ENCODE measurements around the gene MTHFR.

MTHFR gene

DNA sequence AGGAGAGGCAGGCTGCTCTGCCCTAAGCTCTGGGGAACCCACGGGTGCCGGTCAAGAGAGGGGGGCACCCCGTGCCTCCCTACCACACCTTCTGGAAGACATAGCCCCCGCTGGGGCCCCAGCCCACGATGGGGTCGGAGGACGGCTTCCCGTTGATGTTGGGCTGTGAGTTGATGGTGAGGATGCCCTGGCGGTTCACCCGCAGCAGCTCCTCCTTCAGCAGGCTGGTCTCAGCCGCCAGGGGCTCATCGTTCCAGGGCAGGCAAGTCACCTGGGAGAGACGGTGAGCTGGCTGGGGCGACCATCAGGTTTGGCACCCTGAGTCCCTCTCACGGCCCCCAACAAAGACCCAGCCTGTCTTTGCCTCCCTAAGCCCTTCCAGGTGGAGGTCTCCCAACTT is 11.9 kb downstream of the MTHFR start:
- H2AK5ac ChIP-seq (ENCODE audit: low read length): no peak overlapping the region
- no peak for DNase-seq
- WGBS (ENCODE audit: extremely low coverage, insufficient coverage, insufficient read length): no CpG with 5 or more reads among the region's 15 CpGs
- no peak overlapping the region for H3K27ac ChIP-seq (ENCODE audit: low read depth, low read length)
- H4K12ac ChIP-seq (ENCODE audit: low read depth, low read length): no peak overlapping the region
- H3K4me1 ChIP-seq (ENCODE audit: control insufficient read depth in 1 of 2, insufficient read depth in 2 of 2, low read length in 2 of 2): peaks cover 11 to 16% of the 10 kb centered on the region in 2 experiments
- no peak overlapping the region for H3K23ac ChIP-seq (ENCODE audit: low read length)
- no peaks in the 10 kb centered on the region for H3K27me3 ChIP-seq (ENCODE audit: insufficient read depth, low read length)
- no peak overlapping the region for H2AFZ ChIP-seq (ENCODE audit: insufficient read depth, low read length, poor library complexity)
- no peak overlapping the region for H2BK12ac ChIP-seq (ENCODE audit: low read length)
- H3K36me3 ChIP-seq (ENCODE audit: control insufficient read depth in 1 of 2, insufficient read depth in 2 of 2, low read length in 2 of 2): peaks cover 36 to 40% of the 10 kb centered on the region in 2 experiments
- no peak overlapping the region for H3K18ac ChIP-seq (ENCODE audit: low read length)
- H3K4me3 ChIP-seq (ENCODE audit: low read depth, low read length): no peak overlapping the region
- H2BK5ac ChIP-seq (ENCODE audit: low read depth, low read length, poor library complexity): no peak overlapping the region
- H3K14ac ChIP-seq (ENCODE audit: low read length): no peak overlapping the region
- no peak overlapping the region for H3K4ac ChIP-seq (ENCODE audit: low read depth, low read length)
- H3K79me1 ChIP-seq (ENCODE audit: low read length): no peaks in the 10 kb centered on the region
- H3K9me3 ChIP-seq (ENCODE audit: insufficient read depth, low read depth, low read length): peaks cover 4% of the 10 kb centered on the region
- no peak overlapping the region for H4K8ac ChIP-seq (ENCODE audit: low read depth, low read length)
- H3K79me2 ChIP-seq (ENCODE audit: control insufficient read depth, insufficient read depth, low read length, poor library complexity): no peaks in the 10 kb centered on the region
- no peak overlapping the region for H4K91ac ChIP-seq (ENCODE audit: low read depth, low read length)
- no peak overlapping the region for H2BK120ac ChIP-seq (ENCODE audit: insufficient read depth, low read length, poor library complexity)
- H3K9ac ChIP-seq (ENCODE audit: low read length): no peak overlapping the region
- H3K4me2 ChIP-seq (ENCODE audit: low read length): no peak overlapping the region

DNA sequence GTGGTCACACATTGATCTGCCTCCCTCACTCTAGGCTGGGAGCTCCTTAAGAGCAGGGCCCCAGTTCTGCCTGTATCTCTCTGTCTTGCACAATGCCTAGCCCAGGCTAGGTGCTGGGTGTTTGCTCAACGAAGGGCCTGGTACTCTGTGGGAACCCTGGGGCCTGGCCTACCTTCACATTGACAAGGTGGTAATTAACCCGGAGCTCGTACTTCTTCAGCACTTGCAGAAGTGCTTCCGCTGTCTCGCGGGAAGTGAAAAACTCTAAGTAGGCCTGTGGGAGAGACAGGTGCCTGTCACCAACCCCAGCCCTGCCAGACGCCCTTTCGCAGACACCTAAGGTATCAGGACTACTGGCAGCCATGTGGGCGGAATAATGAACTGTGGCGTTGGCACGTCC is 13.7 kb downstream of the MTHFR start:
- Histone ChIP-seq H3K18ac (ENCODE audit: low read length) (no peak overlapping the region), H4K8ac (ENCODE audit: low read depth, low read length) (no peak overlapping the region), H3K36me3 (ENCODE audit: control insufficient read depth in 1 of 2, insufficient read depth in 2 of 2, low read length in 2 of 2) (peaks cover 36 to 38% of the 10 kb centered on the region in 2 experiments), H3K9me3 (ENCODE audit: insufficient read depth, low read depth, low read length) (peaks cover 4% of the 10 kb centered on the region), H2AK5ac (ENCODE audit: low read length) (no peak overlapping the region), H3K27me3 (ENCODE audit: insufficient read depth, low read length) (no peaks in the 10 kb centered on the region), H2BK120ac (ENCODE audit: insufficient read depth, low read length, poor library complexity) (no peak overlapping the region), H4K12ac (ENCODE audit: low read depth, low read length) (no peak overlapping the region), H3K4me3 (ENCODE audit: low read depth, low read length) (no peak overlapping the region), H3K4me1 (ENCODE audit: control insufficient read depth in 1 of 2, insufficient read depth in 2 of 2, low read length in 2 of 2) (peaks cover 22 to 28% of the 10 kb centered on the region in 2 experiments), H3K27ac (ENCODE audit: low read depth, low read length) (no peak overlapping the region), H4K91ac (ENCODE audit: low read depth, low read length) (no peak overlapping the region), H3K23ac (ENCODE audit: low read length) (no peak overlapping the region), H3K9ac (ENCODE audit: low read length) (no peak overlapping the region), H2AFZ (ENCODE audit: insufficient read depth, low read length, poor library complexity) (no peak overlapping the region), H2BK5ac (ENCODE audit: low read depth, low read length, poor library complexity) (no peak overlapping the region), H3K79me2 (ENCODE audit: control insufficient read depth, insufficient read depth, low read length, poor library complexity) (no peaks in the 10 kb centered on the region), H3K4me2 (ENCODE audit: low read length) (no peak overlapping the region), H2BK12ac (ENCODE audit: low read length) (no peak overlapping the region), H3K79me1 (ENCODE audit: low read length) (peaks cover 7% of the 10 kb centered on the region), H3K4ac (ENCODE audit: low read depth, low read length) (no peak overlapping the region), H3K14ac (ENCODE audit: low read length) (no peak overlapping the region)
- no CpG with 5 or more reads among the region's 11 CpGs for WGBS (ENCODE audit: extremely low coverage, insufficient coverage, insufficient read length)
- no peak for DNase-seq

DNA sequence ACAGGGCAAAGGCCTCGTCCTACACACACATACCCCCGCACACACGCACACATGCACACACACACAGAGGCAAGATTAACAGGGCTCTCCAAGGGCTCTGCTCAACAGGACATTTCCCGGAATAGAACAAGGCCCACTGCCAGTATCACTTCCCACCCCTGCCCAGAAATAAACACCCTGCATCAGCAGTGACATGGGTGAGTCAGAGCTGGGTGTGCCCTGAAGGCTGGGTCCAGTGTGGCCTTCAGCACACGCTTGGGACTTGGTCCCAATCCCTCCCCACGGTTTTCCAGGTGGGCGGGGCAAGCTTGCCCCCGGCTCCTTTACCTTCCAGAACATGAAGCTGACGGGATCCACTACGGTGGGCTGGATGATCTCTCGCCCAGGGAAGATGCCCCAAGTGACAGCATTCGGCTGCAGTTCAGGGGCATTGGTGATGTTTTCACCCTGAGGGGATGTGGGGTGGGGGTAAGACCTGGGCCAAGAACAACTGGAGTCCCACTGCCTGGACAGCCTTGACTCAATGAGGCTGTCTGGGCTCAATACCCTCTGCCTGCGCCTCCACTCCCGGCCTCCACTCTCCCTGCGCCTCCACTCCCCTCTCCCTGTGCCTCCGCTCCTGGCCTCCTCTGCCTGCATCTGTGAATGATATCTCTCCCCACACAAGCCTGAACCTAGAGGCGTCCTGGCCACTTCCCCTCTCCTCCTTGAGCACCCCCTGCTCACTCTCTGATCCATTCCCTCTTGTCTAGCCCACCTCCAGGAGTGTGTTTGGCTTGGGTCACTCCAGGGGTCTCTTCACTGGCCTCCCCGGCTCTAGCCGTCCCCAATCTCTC is 14.7 kb downstream of the MTHFR start:
- H2BK12ac ChIP-seq (ENCODE audit: low read length): no peak overlapping the region
- no CpG with 5 or more reads among the region's 19 CpGs for WGBS (ENCODE audit: extremely low coverage, insufficient coverage, insufficient read length)
- H3K18ac ChIP-seq (ENCODE audit: low read length): no peak overlapping the region
- no peak overlapping the region for H3K27ac ChIP-seq (ENCODE audit: low read depth, low read length)
- no peak overlapping the region for H3K23ac ChIP-seq (ENCODE audit: low read length)
- H3K79me2 ChIP-seq (ENCODE audit: control insufficient read depth, insufficient read depth, low read length, poor library complexity): no peaks in the 10 kb centered on the region
- H2BK120ac ChIP-seq (ENCODE audit: insufficient read depth, low read length, poor library complexity): no peak overlapping the region
- H2AFZ ChIP-seq (ENCODE audit: insufficient read depth, low read length, poor library complexity): no peak overlapping the region
- H3K9me3 ChIP-seq (ENCODE audit: insufficient read depth, low read depth, low read length): peaks cover 4% of the 10 kb centered on the region
- H3K4me1 ChIP-seq (ENCODE audit: control insufficient read depth in 1 of 2, insufficient read depth in 2 of 2, low read length in 2 of 2): peaks cover 25 to 30% of the 10 kb centered on the region in 2 experiments
- H4K91ac ChIP-seq (ENCODE audit: low read depth, low read length): no peak overlapping the region
- H3K9ac ChIP-seq (ENCODE audit: low read length): no peak overlapping the region
- H3K4me2 ChIP-seq (ENCODE audit: low read length): no peak overlapping the region
- H2AK5ac ChIP-seq (ENCODE audit: low read length): no peak overlapping the region
- peaks cover 35 to 36% of the 10 kb centered on the region in 2 experiments for H3K36me3 ChIP-seq (ENCODE audit: control insufficient read depth in 1 of 2, insufficient read depth in 2 of 2, low read length in 2 of 2)
- no peak overlapping the region for H3K4ac ChIP-seq (ENCODE audit: low read depth, low read length)
- H3K14ac ChIP-seq (ENCODE audit: low read length): no peak overlapping the region
- H3K79me1 ChIP-seq (ENCODE audit: low read length): peaks cover 8% of the 10 kb centered on the region
- H4K12ac ChIP-seq (ENCODE audit: low read depth, low read length): no peak overlapping the region
- H3K4me3 ChIP-seq (ENCODE audit: low read depth, low read length): no peak overlapping the region
- H2BK5ac ChIP-seq (ENCODE audit: low read depth, low read length, poor library complexity): no peak overlapping the region
- H3K27me3 ChIP-seq (ENCODE audit: insufficient read depth, low read length): no peaks in the 10 kb centered on the region
- DNase-seq: peak; percentile 46 to 69
- no peak overlapping the region for H4K8ac ChIP-seq (ENCODE audit: low read depth, low read length)

DNA sequence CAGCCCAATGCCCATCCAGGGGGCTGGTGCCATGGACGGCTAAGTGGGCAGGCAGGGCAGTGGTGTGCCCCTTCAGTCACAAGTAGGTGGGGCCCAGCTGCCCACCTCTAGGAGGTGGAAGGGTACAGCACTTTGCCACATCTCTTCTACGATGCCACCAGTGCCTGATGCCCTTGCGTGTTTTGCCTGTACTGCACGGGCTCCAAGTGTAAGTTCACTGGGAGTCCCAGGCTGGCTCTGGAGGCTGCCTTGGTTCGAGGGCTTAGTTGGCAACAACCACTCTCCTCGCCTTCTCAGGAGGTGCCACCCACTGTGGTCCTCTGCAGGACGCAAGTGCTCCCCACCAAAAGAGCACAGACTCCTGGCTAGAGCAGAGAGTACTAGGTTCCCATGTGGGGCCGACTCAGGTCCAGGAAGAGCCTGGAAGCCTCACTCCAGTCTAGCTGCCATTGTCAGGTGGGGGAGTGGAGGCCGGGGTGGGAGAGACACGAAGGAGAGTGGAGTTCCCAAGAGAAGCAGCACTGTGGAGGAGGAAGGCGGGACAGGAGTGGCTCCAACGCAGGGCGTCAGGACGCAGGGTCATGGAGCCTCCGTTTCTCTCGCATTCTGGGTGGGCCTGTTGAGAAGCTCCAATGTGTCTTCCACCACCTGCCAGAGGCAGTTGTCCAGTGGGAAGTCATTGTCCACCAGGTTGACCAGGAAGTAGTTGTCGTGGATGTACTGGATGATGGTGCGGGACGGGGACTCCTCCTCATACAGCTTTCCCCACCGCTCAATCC is 15.5 kb downstream of the MTHFR start:
- Histone ChIP-seq H3K14ac (ENCODE audit: low read length) (no peak overlapping the region), H4K8ac (ENCODE audit: low read depth, low read length) (no peak overlapping the region), H2BK12ac (ENCODE audit: low read length) (no peak overlapping the region), H2BK120ac (ENCODE audit: insufficient read depth, low read length, poor library complexity) (no peak overlapping the region), H4K12ac (ENCODE audit: low read depth, low read length) (no peak overlapping the region), H3K79me2 (ENCODE audit: control insufficient read depth, insufficient read depth, low read length, poor library complexity) (no peaks in the 10 kb centered on the region), H3K4me2 (ENCODE audit: low read length) (no peak overlapping the region), H3K9ac (ENCODE audit: low read length) (no peak overlapping the region), H3K4ac (ENCODE audit: low read depth, low read length) (no peak overlapping the region), H3K18ac (ENCODE audit: low read length) (no peak overlapping the region), H3K9me3 (ENCODE audit: insufficient read depth, low read depth, low read length) (peaks cover 4% of the 10 kb centered on the region), H3K4me1 (ENCODE audit: control insufficient read depth in 1 of 2, insufficient read depth in 2 of 2, low read length in 2 of 2) (peaks cover 25 to 30% of the 10 kb centered on the region in 2 experiments), H2AK5ac (ENCODE audit: low read length) (peak overlapping the region; percentile 14), H2BK5ac (ENCODE audit: low read depth, low read length, poor library complexity) (no peak overlapping the region), H4K91ac (ENCODE audit: low read depth, low read length) (no peak overlapping the region), H3K27ac (ENCODE audit: low read depth, low read length) (no peak overlapping the region), H3K23ac (ENCODE audit: low read length) (no peak overlapping the region), H3K4me3 (ENCODE audit: low read depth, low read length) (no peak overlapping the region), H3K79me1 (ENCODE audit: low read length) (peaks cover 8% of the 10 kb centered on the region), H3K36me3 (ENCODE audit: control insufficient read depth in 1 of 2, insufficient read depth in 2 of 2, low read length in 2 of 2) (peaks cover 29 to 31% of the 10 kb centered on the region in 2 experiments), H3K27me3 (ENCODE audit: insufficient read depth, low read length) (no peaks in the 10 kb centered on the region), H2AFZ (ENCODE audit: insufficient read depth, low read length, poor library complexity) (peak overlapping the region; percentile 37)
- DNase-seq: no peak
- no CpG with 5 or more reads among the region's 20 CpGs for WGBS (ENCODE audit: extremely low coverage, insufficient coverage, insufficient read length)

All from trophoblast cell (in vitro differentiated cells and primary cell).